Left lung (tissue), 10 donors: ENCODE data around the gene SRCAP. TPM values are rescaled to one million over a fixed set of nuclear protein-coding genes. Genes with fewer than 3 reads are reported as not detected.

Experiments used
- ATAC-seq: fragments of 200-7000 bp; cut with Tn5 transposase; one replicate; pipeline ENCODE4 v1.9.1; 2020; ENCODE audit warnings: moderate library complexity
- DNase-seq, 4 donors: peaks; one replicate each; pipeline ENCODE4 v3.0.0-alpha.2; 2013 to 2020
- H3K27ac ChIP-seq, 2 donors: fragments of 200-600 bp; sonication (generic) in 1 of 2; one replicate each; pipeline versions ENCODE4 v1.5.0 to v1.8.0; 2020 to 2021
- H3K27me3 ChIP-seq, 2 donors: fragments of 200-600 bp; sonication (generic) in 1 of 2; one replicate each; pipeline versions ENCODE4 v1.5.0 to v1.8.0; 2020 to 2021
- H3K36me3 ChIP-seq, 2 donors: fragments of 200-600 bp; sonication (generic) in 1 of 2; one replicate each; pipeline versions ENCODE4 v1.5.0 to v1.8.0; 2020 to 2021
- H3K4me1 ChIP-seq, 2 donors: fragments of 200-600 bp; one replicate each; pipeline ENCODE4 v1.8.0; 2021
- H3K4me3 ChIP-seq, 2 donors: fragments of 200-600 bp; sonication (generic) in 1 of 2; one replicate each; pipeline versions ENCODE4 v1.5.0 to v1.8.0; 2020 to 2021; ENCODE audit warnings: mild to moderate bottlenecking in 1 of 2
- H3K9me3 ChIP-seq, 2 donors: fragments of 200-600 bp; sonication (generic) in 1 of 2; one replicate each; pipeline versions ENCODE4 v1.5.0 to v1.8.0; 2020 to 2021
- intact Hi-C, 2 donors: fragments of 100-400 bp; cut with DNase I; formaldehyde crosslinking; loops; one replicate each; pipeline versions ENCODE4 v1.11.2 to v1.14.2; 2022
- polyA plus RNA-seq, 6 donors: library from polyadenylated mRNA; unstranded; fragments of 120-200 nt; gene quantifications; one replicate each; pipeline ENCODE4 v1.2.1, GENCODE V29; 2013; ENCODE audit not compliant: insufficient read length in 6 of 6
- total RNA-seq, 2 donors: library from RNA; stranded (reverse); fragmentation: NEBNext Ultra II Directional; extraction: Animal tissue kit (Norgen Biotek cat#: 25700); gene quantifications; one replicate each; pipeline ENCODE4 v1.2.1, GENCODE V29; 2021
- TF ChIP-seq, protein P1 (sequence below), 2 donors: fragments of 200-600 bp; sonication (generic) in 1 of 2; IDR thresholded peaks; one replicate each; pipeline versions ENCODE4 v1.5.0 to v1.8.0; 2021; ENCODE audit warnings: antibody characterized with exemption in 2 of 2
- donor health status: DM: no; HTN: yes; CAD: no.
- donor health status: DM: no; HTN: no; CAD: no.

Gene SRCAP
- total and polyA plus RNA-seq, 8 donors: 30.7 to 67.4 (median 40.6) TPM

DNA sequence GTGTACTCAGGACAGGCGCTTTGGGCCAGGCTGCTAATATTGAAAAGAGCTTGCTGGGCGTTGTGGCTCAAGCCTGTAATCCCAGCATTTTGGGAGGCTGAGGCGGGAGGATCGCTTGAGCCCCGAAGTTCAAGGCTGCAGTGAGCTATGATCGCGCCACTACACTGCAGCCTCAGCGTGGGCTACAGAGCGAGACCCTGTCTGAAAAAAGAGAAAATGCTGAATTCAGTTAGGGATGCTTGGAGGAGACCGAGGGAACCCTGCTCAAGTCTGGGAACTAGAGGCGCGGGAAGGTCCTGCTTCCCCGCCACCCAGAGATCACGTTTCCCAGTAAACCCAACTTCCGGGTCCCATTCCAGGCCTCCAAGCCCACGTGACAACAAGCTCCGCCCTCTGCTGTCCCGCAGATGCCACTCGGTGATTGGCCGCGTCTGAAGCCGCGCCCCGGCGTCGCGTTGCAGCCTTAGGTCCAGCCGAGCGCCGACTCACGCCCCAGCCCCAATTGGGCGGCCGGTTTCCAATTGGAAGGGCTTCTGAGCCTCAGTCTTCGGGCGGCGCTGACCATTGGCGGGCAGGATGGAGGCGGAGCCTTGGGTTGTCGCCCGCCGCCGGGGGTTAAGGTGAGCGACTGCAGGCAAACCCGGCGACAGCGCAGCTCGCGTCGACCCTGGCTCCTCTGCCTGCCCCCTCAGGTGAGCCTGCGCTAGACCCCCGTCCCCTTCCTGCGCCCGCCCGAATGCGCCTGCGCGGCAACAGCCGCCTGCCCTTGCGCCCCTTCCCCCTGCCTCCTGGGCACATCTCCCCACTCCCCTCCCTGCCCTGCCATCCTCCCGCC, 49.0 kb downstream of the SRCAP start, which contains the start of gene PHKG2:
PHKG2 (plus strand) TSS at position 627 of the 835 bp plus-strand sequence. CDS start 396 bp downstream, outside the sequence.
- TF ChIP-seq, protein P1, sequence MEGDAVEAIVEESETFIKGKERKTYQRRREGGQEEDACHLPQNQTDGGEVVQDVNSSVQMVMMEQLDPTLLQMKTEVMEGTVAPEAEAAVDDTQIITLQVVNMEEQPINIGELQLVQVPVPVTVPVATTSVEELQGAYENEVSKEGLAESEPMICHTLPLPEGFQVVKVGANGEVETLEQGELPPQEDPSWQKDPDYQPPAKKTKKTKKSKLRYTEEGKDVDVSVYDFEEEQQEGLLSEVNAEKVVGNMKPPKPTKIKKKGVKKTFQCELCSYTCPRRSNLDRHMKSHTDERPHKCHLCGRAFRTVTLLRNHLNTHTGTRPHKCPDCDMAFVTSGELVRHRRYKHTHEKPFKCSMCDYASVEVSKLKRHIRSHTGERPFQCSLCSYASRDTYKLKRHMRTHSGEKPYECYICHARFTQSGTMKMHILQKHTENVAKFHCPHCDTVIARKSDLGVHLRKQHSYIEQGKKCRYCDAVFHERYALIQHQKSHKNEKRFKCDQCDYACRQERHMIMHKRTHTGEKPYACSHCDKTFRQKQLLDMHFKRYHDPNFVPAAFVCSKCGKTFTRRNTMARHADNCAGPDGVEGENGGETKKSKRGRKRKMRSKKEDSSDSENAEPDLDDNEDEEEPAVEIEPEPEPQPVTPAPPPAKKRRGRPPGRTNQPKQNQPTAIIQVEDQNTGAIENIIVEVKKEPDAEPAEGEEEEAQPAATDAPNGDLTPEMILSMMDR (IDR thresholded peaks at IDR 0.05): no peak
- H3K9me3 ChIP-seq: no peaks in the 10 kb centered on the region
- DNase-seq (peak; percentile 97 to 100 (median 99)), ATAC-seq (peak; percentile 99)
- H3K36me3 ChIP-seq: peaks cover 0 to 54% of the 10 kb centered on the region in 2 donors
- no peaks in the 10 kb centered on the region for H3K27me3 ChIP-seq
- peaks cover 4 to 20% of the 10 kb centered on the region in 2 donors for H3K4me1 ChIP-seq
- intact Hi-C loops: no loop called here
- H3K27ac ChIP-seq: peak within 1 kb of the TSS; percentile 68 to 84
- H3K4me3 ChIP-seq: peak within 1 kb of the TSS; percentile 64 to 76

DNA sequence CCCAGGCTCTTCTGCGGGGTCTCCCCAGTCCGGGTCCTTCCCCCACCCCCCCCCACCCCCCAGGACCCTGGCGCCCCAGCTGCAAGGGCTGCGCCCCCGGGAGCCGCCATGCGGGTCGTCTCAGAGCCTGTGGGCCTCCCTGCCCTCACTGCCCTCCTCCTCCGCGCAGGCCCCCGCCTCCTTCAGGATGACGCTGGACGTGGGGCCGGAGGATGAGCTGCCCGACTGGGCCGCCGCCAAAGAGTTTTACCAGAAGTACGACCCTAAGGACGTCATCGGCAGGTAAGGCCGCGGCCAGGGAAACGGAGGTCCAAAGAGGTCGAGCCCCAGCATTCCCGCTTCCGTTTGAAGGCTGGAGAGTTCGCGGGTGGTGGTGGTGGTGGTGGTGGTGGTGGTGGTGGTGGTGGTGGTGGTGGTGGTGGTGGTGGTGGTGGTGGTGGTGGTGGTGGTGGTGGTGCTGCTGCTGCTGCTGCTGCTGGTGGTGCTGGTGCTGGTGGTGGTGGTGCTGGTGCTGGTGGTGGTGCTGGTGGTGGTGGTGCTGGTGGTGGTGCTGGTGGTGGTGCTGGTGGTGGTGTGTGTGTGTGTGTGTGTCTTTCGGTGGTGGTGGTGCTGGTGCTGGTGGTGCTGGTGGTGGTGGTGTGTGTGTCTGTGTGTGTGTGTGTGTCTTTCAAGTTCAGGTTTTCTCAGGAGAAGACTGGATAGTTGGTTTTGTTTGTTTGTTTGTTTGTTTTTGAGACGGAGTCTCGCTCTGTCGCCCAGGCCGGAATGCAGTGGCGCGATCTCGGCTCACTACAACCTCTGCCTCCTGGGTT, 49.9 kb downstream of the SRCAP start:
- peak overlapping the region in 1 of 2 donors; percentile 84 for H3K27ac ChIP-seq
- intact Hi-C loops: no loop called here

DNA sequence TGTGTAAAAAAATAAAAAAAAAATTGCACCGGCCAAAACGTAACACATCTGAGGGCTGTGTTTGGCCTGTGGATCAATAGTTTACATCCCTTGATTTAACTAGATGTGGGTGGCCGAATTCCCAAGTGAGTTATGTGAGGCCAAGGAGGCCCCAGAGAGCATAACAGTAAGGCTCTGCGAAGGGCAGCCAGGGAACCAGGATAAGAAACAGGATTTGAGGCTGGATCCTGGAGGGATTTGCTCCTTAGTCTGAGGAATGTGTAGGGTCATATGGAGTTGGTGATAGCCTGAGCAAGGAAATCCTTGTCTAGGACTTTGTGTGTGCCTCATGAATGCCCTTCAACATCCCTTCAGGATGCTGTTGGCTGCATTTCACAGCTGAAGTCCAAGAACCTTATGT, 51.2 kb downstream of the SRCAP start:
- no peak for DNase-seq
- ATAC-seq: no peak
- Histone ChIP-seq H3K9me3 (no peaks in the 10 kb centered on the region), H3K36me3 (peaks cover 0 to 54% of the 10 kb centered on the region in 2 donors), H3K4me3 (no peak overlapping the region), H3K4me1 (peaks cover 4 to 20% of the 10 kb centered on the region in 2 donors), H3K27ac (no peak overlapping the region), H3K27me3 (no peaks in the 10 kb centered on the region)
- TF ChIP-seq, protein P1 (IDR thresholded peaks at IDR 0.05): no peak
- intact Hi-C loops: no loop called here

More for the DNA sequence above, 49.9 kb downstream of the SRCAP start:
- Histone ChIP-seq H3K27me3 (no peaks in the 10 kb centered on the region), H3K4me1 (peaks cover 4 to 20% of the 10 kb centered on the region in 2 donors), H3K4me3 (peak overlapping the region; percentile 64 to 76), H3K9me3 (no peaks in the 10 kb centered on the region), H3K36me3 (peaks cover 0 to 54% of the 10 kb centered on the region in 2 donors)
- TF ChIP-seq, protein P1 (IDR thresholded peaks at IDR 0.05): no peak
- peak; percentile 51 for ATAC-seq
- DNase-seq: peak in 2 of 4 donors; percentile 42 to 88

DNA sequence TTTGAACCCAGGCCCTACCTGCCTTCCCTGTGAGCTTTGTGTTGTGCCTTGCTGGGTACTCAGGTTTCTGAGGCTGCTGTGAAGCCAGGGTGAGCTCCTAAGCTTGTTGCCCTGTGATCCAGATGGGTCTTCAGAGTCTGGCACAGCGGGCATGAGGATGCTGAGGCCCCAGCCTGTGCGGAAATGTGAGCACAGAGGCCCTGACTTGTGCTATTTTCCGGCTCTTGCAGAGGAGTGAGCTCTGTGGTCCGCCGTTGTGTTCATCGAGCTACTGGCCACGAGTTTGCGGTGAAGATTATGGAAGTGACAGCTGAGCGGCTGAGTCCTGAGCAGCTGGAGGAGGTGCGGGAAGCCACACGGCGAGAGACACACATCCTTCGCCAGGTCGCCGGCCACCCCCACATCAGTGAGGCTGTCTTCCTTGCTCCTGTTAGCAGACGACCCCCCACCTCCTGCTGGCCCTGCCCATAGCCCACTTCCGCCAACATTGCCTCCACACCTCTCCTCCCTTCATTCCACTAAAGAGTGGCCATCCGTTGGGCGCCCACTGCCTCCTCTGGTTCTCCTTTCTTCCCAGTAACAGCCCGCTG, 52.0 kb downstream of the SRCAP start:
- H3K4me3 ChIP-seq: no peak overlapping the region
- intact Hi-C loops: no loop called here
- no peaks in the 10 kb centered on the region for H3K9me3 ChIP-seq
- no peak for ATAC-seq
- peak in 2 of 4 donors; percentile 29 to 49 for DNase-seq
- no peak overlapping the region for H3K27ac ChIP-seq
- H3K36me3 ChIP-seq: peaks cover 0 to 56% of the 10 kb centered on the region in 2 donors
- TF ChIP-seq, protein P1 (IDR thresholded peaks at IDR 0.05): no peak
- H3K4me1 ChIP-seq: peaks cover 4 to 20% of the 10 kb centered on the region in 2 donors
- H3K27me3 ChIP-seq: no peaks in the 10 kb centered on the region
